ENCODE data around the gene ZNF821. TPM values are rescaled to one million over a fixed set of nuclear protein-coding genes. Genes with fewer than 3 reads are reported as not detected.
A peak's percentile ranks its signal among the peaks of the same experiment; 100 is the strongest.

The ZNF821 gene
- total RNA-seq, 2 donors from 2014 or later = 8.6 to 8.9 TPM

DNA sequence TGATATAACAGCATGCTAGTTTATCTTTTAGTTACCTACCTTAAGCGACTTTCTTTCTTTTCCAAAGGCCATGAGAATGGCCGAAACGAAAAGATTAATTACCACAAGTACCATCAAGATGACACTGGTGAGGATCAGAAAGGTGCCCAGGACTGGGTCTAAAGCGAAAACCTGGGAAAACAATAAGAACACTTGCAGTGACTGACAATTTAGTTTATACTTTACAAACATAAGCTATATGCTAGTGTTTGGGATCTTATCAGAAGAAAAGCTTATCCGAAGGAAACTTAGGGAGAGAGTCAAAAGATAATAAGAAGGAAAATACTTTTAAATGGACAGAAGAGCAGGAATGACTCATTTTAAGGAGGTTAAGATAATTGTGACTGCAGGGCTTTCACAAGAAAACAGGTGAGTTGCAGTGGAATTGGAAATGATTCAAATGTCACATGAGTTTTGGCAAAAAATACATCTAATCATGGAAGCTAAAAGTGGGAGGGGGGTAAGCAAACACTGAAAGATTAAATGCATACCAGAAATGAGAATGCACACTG lies 46.1 kb upstream of the ZNF821 start:
- Histone ChIP-seq H3K36me3 (replicated peaks in 1 of 2; ENCODE audit: insufficient read depth in 1 of 2, low read depth in 2 of 2) (peaks cover 5 to 15% of the 10 kb centered on the region in 2 donors), H3K27ac (no peak overlapping the region), H3K27me3 (no peaks in the 10 kb centered on the region), H3K9me3 (no peaks in the 10 kb centered on the region), H3K4me3 (no peak overlapping the region), H3K4me1 (peaks cover 24% of the 10 kb centered on the region)
- DNase-seq = no peak
- intact Hi-C loops (cut with DNase I) = no loop called here
- WGBS, 2 donors = 60 to 72% methylated on average over 5 of the region's 5 CpGs
- TF ChIP-seq, protein P1, sequence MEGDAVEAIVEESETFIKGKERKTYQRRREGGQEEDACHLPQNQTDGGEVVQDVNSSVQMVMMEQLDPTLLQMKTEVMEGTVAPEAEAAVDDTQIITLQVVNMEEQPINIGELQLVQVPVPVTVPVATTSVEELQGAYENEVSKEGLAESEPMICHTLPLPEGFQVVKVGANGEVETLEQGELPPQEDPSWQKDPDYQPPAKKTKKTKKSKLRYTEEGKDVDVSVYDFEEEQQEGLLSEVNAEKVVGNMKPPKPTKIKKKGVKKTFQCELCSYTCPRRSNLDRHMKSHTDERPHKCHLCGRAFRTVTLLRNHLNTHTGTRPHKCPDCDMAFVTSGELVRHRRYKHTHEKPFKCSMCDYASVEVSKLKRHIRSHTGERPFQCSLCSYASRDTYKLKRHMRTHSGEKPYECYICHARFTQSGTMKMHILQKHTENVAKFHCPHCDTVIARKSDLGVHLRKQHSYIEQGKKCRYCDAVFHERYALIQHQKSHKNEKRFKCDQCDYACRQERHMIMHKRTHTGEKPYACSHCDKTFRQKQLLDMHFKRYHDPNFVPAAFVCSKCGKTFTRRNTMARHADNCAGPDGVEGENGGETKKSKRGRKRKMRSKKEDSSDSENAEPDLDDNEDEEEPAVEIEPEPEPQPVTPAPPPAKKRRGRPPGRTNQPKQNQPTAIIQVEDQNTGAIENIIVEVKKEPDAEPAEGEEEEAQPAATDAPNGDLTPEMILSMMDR (IDR thresholded peaks at IDR 0.05) = no peak
- TF ChIP-seq POLR2A (IDR thresholded peaks at IDR 0.05) = no peak
- no peak for ATAC-seq

DNA sequence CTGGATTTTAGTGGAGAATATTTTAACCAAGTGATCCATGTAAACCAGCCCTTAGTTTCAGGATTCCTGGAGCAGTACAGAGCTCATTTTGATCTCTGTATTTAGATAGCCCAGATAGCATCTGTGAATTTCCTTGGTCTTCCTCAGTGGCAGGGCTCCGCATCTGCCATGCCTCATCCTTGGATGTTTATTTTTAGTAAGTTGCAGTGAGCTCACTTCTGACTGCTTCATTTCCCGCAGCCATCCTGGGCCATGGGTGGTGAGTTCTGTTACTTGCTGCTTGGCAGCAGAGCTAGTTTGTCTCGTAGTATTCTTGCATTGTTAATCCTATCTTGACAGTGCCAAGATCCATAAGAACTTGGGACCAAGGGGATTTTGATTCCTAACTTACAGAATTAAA lies 45.1 kb upstream of the ZNF821 start:
- Histone ChIP-seq H3K9me3 (no peaks in the 10 kb centered on the region), H3K27ac (no peak overlapping the region), H3K4me1 (peaks cover 24% of the 10 kb centered on the region), H3K4me3 (no peak overlapping the region), H3K36me3 (replicated peaks in 1 of 2; ENCODE audit: insufficient read depth in 1 of 2, low read depth in 2 of 2) (peaks cover 5 to 20% of the 10 kb centered on the region in 2 donors), H3K27me3 (no peaks in the 10 kb centered on the region)
- DNase-seq (no peak), ATAC-seq (no peak)
- intact Hi-C loops (cut with DNase I) = no loop called here
- TF ChIP-seq, protein P1 (IDR thresholded peaks at IDR 0.05) = no peak
- no peak for TF ChIP-seq POLR2A (IDR thresholded peaks at IDR 0.05)
- WGBS, 2 donors = 46 to 68% methylated on average over 3 of the region's 3 CpGs

DNA sequence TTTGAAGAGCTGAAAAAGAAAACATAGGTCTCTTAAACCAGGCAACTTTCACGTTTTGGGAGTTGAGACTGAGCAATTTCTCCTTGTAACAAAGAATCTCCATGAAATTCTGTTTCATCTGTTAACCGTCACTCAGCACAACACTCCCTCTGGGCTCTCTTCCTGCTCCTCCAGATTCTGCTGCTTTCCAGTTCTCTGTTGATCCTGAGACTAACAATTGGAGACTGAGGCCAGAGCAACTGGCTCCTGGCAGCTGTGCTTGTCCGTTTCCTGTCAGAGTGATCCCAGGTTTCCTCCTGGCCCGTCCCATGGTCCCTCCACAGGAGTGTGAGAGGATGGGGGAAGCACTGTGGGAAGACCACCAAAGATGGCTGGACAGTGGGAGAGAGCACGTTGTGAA lies 43.8 kb upstream of the ZNF821 start:
- H3K27me3 ChIP-seq = no peaks in the 10 kb centered on the region
- H3K4me3 ChIP-seq = no peak overlapping the region
- no peak for ATAC-seq
- no peaks in the 10 kb centered on the region for H3K9me3 ChIP-seq
- no peak for TF ChIP-seq POLR2A (IDR thresholded peaks at IDR 0.05)
- TF ChIP-seq, protein P1 (IDR thresholded peaks at IDR 0.05) = no peak
- H3K27ac ChIP-seq = peak overlapping the region in 1 of 4 donors; percentile 37
- H3K4me1 ChIP-seq = peaks cover 24% of the 10 kb centered on the region
- 69 to 71% methylated on average over 4 to 5 of the region's 5 CpGs for WGBS, 2 donors
- peaks cover 5 to 29% of the 10 kb centered on the region in 2 donors for H3K36me3 ChIP-seq (replicated peaks in 1 of 2; ENCODE audit: insufficient read depth in 1 of 2, low read depth in 2 of 2)
- intact Hi-C loops (cut with DNase I) = no loop called here
- DNase-seq = no peak

DNA sequence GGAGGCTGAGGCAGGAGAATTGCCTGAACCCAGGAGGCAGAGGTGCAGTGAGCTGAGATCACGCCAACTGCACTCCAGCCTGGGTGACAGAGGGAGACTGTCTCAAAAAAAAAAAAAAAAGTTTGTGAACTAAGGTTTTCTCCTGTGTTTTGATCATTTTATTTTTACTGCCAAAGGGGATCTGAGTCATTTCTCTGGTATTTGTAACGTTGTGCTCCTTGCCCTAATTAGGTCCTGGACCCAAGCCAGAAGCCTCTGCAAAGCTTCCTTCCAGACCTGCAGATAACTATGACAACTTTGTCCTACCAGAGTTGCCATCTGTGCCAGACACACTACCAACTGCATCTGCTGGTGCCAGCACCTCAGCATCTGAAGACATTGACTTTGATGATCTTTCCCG lies 43.4 kb upstream of the ZNF821 start:
- intact Hi-C loops (cut with DNase I) = no loop called here
- ATAC-seq (peak; percentile 35), DNase-seq (peak; percentile 24 to 54 (median 38))

More for the DNA sequence above, 43.4 kb upstream of the ZNF821 start:
- no peak for TF ChIP-seq POLR2A (IDR thresholded peaks at IDR 0.05)
- TF ChIP-seq, protein P1 (IDR thresholded peaks at IDR 0.05) = no peak
- Histone ChIP-seq H3K9me3 (no peaks in the 10 kb centered on the region), H3K27ac (peak overlapping the region in 2 of 4 donors; percentile 33 to 37), H3K4me1 (peaks cover 24% of the 10 kb centered on the region), H3K36me3 (replicated peaks in 1 of 2; ENCODE audit: insufficient read depth in 1 of 2, low read depth in 2 of 2) (peaks cover 5 to 33% of the 10 kb centered on the region in 2 donors), H3K27me3 (no peaks in the 10 kb centered on the region), H3K4me3 (no peak overlapping the region)
- 40 to 53% methylated on average over 3 of the region's 3 CpGs for WGBS, 2 donors

Data from body of pancreas (tissue), 4 donors.